CD4-positive, alpha-beta T cell (primary cell): ENCODE results near the gene HNRNPU. TPM values are rescaled to one million over a fixed set of nuclear protein-coding genes. Genes with fewer than 3 reads are reported as not detected.
A peak's percentile ranks its signal among the peaks of the same experiment; 100 is the strongest.

ENCODE experiments used
- ATAC-seq: fragments of 200-7000 bp; cut with Tn5 transposase; one replicate; pipeline ENCODE4 v1.10.0; 2022; ENCODE audit warnings: mild to moderate bottlenecking; ENCODE audit not compliant: poor library complexity
- CTCF ChIA-PET: fragments of 350-600 bp; sonication (Branson Sonifier 250); formaldehyde crosslinking; loops from one replicate; lab custom pipeline; 2021; ENCODE audit warnings: antibody characterized with exemption, inconsistent platforms; lab: Charles Lee
- POLR2A ChIA-PET: fragments of 350-600 bp; sonication (Branson Sonifier 250); formaldehyde crosslinking; loops from one replicate; lab custom pipeline; 2021; ENCODE audit warnings: antibody characterized with exemption, inconsistent platforms; lab: Charles Lee
- DNase-seq, 14 experiments: peaks; one replicate each; pipeline ENCODE4 v3.0.0-alpha.2; 2013 to 2020; ENCODE audit warnings: mixed read lengths in 2 of 14
- H3K27ac ChIP-seq, 2 donors: one replicate each; pipeline versions ENCODE4 v1.5.1 to v1.7.0; 2013; ENCODE audit warnings: low read length in 2 of 2, low read depth in 1 of 2, mild to moderate bottlenecking in 1 of 2
- H3K27me3 ChIP-seq, 2 experiments: 1 replicate in 1 of 2; 2 replicates in 1 of 2; pipeline versions ENCODE4 v1.6.1 to v1.7.0; 2013; ENCODE audit warnings: low read length in 2 of 2, control low read depth in 1 of 2, mild to moderate bottlenecking in 1 of 2, moderate library complexity in 1 of 2; ENCODE audit not compliant: insufficient read depth in 2 of 2, control insufficient read depth in 1 of 2
- H3K36me3 ChIP-seq: one replicate; pipeline ENCODE4 v1.6.1; 2013; ENCODE audit warnings: low read length, control low read depth; ENCODE audit not compliant: insufficient read depth
- H3K4me1 ChIP-seq: one replicate; pipeline ENCODE4 v1.6.1; 2013; ENCODE audit warnings: low read length, control low read depth; ENCODE audit not compliant: insufficient read depth
- H3K4me3 ChIP-seq: one replicate; pipeline ENCODE4 v1.5.1; 2013; ENCODE audit warnings: mild to moderate bottlenecking, low read length, moderate library complexity
- H3K9me3 ChIP-seq, 2 experiments: 1 replicate in 1 of 2; 2 replicates in 1 of 2; pipeline versions ENCODE4 v1.6.1 to v1.7.0; 2013; ENCODE audit warnings: low read length in 2 of 2, mild to moderate bottlenecking in 2 of 2, control low read depth in 1 of 2, moderate library complexity in 1 of 2; ENCODE audit not compliant: control insufficient read depth in 1 of 2, insufficient read depth in 1 of 2
- H3K27ac Mint-ChIP-seq: one replicate; pipeline ENCODE4 v1.8.0; 2020; ENCODE audit warnings: mixed read lengths
- H3K27me3 Mint-ChIP-seq: one replicate; pipeline ENCODE4 v1.8.0; 2021; ENCODE audit warnings: mixed read lengths
- H3K36me3 Mint-ChIP-seq: one replicate; pipeline ENCODE4 v1.8.0; 2021; ENCODE audit warnings: low read depth, mixed read lengths
- H3K4me1 Mint-ChIP-seq: one replicate; pipeline ENCODE4 v1.8.0; 2021; ENCODE audit warnings: low read depth, mixed read lengths
- H3K4me3 Mint-ChIP-seq: one replicate; pipeline ENCODE4 v1.8.0; 2020; ENCODE audit warnings: mild to moderate bottlenecking, mixed read lengths
- H3K9me3 Mint-ChIP-seq: one replicate; pipeline ENCODE4 v1.8.0; 2020; ENCODE audit warnings: mixed read lengths
- intact Hi-C, 2 experiments: fragments of 100-400 bp; cut with DNase I in 1 of 2; cut with micrococcal nuclease in 1 of 2; formaldehyde crosslinking; loops; one replicate each; pipeline versions ENCODE4 v1.15.1 to v1.9.0; 2023 to 2025; cut with DNase I, micrococcal nuclease
- total RNA-seq, 174 experiments: library from RNA in 2 of 174; stranded (reverse) in 2 of 174; gene quantifications; one replicate each; pipeline ENCODE4 v1.2.3 and lab custom pipeline; 2021 to 2026
- TF ChIP-seq, protein P1 (sequence below): fragments of 200-600 bp; IDR thresholded peaks from one replicate; pipeline ENCODE4 v1.8.0; 2022; ENCODE audit warnings: antibody characterized with exemption, mild to moderate bottlenecking

Gene HNRNPU
- total RNA-seq, 2 experiments from 2014 or later, result 415 TPM

DNA sequence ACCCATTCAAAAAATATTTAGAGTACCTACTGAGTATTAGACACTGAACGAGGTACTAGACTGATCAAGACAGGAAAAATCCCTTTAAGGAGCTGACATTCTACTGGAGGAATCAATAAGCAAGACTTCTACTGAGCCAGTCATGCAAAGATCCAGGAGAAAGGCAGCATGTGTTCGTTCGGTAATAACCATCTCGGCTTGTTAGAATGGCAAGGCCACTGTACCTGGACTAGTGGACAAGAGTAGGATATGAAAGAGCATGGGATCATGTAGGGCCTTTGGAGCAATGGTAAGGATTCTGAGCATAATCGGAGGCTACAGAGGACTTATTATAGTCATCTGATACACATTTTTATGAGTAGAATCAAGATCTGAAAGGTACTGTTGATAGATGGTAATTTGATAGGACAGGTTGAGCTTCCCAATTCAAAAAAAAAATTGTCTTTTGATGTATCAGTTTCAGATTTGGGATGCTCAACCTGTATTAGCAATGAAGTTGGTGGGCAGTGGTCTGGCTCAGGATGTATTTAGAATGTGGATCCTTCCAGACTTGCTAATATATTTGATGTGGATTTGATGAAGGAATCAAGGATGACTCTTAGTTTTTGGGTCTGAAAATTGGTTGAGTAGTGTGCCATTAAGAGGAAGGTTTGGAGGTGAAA lies 26.6 kb downstream of the HNRNPU start:
- TF ChIP-seq, protein P1, sequence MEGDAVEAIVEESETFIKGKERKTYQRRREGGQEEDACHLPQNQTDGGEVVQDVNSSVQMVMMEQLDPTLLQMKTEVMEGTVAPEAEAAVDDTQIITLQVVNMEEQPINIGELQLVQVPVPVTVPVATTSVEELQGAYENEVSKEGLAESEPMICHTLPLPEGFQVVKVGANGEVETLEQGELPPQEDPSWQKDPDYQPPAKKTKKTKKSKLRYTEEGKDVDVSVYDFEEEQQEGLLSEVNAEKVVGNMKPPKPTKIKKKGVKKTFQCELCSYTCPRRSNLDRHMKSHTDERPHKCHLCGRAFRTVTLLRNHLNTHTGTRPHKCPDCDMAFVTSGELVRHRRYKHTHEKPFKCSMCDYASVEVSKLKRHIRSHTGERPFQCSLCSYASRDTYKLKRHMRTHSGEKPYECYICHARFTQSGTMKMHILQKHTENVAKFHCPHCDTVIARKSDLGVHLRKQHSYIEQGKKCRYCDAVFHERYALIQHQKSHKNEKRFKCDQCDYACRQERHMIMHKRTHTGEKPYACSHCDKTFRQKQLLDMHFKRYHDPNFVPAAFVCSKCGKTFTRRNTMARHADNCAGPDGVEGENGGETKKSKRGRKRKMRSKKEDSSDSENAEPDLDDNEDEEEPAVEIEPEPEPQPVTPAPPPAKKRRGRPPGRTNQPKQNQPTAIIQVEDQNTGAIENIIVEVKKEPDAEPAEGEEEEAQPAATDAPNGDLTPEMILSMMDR, result no peak
- peaks cover 72% of the 10 kb centered on the region for H3K36me3 Mint-ChIP-seq

DNA sequence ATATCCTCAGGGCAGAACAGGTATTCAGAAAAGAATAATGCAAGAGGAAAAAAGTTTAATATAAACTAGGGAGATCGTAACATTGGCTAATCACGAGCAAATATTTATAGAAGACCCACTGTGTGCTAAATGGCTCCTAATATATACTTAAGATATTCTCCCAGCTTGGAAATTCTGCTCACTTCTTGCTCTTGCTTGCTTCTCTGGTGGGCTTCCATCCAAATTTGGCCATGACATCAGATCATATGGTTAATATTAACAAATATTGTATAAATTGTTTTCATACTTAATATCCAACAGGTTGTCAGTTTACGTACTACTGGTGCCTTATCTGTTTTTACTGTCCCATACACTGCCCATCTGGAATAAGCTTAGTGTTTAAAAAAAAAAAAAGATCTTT lies 27.8 kb downstream of the HNRNPU start:
- Histone ChIP-seq H3K4me3 (peak overlapping the region; percentile 87), H3K9me3 (no peaks in the 10 kb centered on the region), H3K36me3 (peaks cover 25% of the 10 kb centered on the region), H3K27me3 (no peaks in the 10 kb centered on the region), H3K27ac (peak overlapping the region; percentile 84 to 97), H3K4me1 (peaks cover 18% of the 10 kb centered on the region)
- TF ChIP-seq, protein P1, result no peak
- POLR2A ChIA-PET, result interaction anchor here (1.6 to 16.6 kb wide), 8 partner anchors 7 to 1581 kb away, joined by 4 to 1262 read pairs (median 22); partner anchors contain the start of genes CEP170, DESI2, HNRNPU and SDCCAG8
- no peak for DNase-seq
- no peaks in the 10 kb centered on the region for H3K27me3 Mint-ChIP-seq
- H3K36me3 Mint-ChIP-seq, result peaks cover 60% of the 10 kb centered on the region
- peak overlapping the region; percentile 99 for H3K27ac Mint-ChIP-seq
- CTCF ChIA-PET, result interaction anchor here (1.1 to 5.9 kb wide), 7 partner anchors 11 to 206 kb away, joined by 3 to 63 read pairs (median 12); partner anchors contain the start of gene HNRNPU
- ATAC-seq, result no peak
- H3K4me3 Mint-ChIP-seq, result peak overlapping the region; percentile 98
- intact Hi-C loops, result loop anchor here (5.0 to 10.0 kb wide), 4 partner anchors 184 to 1582 kb away; partner anchors contain the start of genes ADSS2 (in 1 of the 2), CEP170 (in 1 of the 2), DESI2 (in 1 of the 2) and SDCCAG8 (in 1 of the 2)
- peaks cover 64% of the 10 kb centered on the region for H3K4me1 Mint-ChIP-seq
- H3K9me3 Mint-ChIP-seq, result no peaks in the 10 kb centered on the region

More for the DNA sequence above, 26.6 kb downstream of the HNRNPU start:
- intact Hi-C loops, result loop anchor here (5.0 to 10.0 kb wide), 4 partner anchors 185 to 1583 kb away; partner anchors contain the start of genes ADSS2 (in 1 of the 2), CEP170 (in 1 of the 2), DESI2 (in 1 of the 2) and SDCCAG8 (in 1 of the 2)
- Histone ChIP-seq H3K9me3 (no peaks in the 10 kb centered on the region), H3K27me3 (no peaks in the 10 kb centered on the region), H3K27ac (peak overlapping the region in 1 of 2 donors; percentile 38), H3K4me1 (peaks cover 18% of the 10 kb centered on the region), H3K4me3 (no peak overlapping the region), H3K36me3 (peaks cover 37% of the 10 kb centered on the region)
- H3K4me3 Mint-ChIP-seq, result peak overlapping the region; percentile 98
- peak overlapping the region; percentile 99 for H3K27ac Mint-ChIP-seq
- DNase-seq (no peak), ATAC-seq (no peak)
- H3K27me3 Mint-ChIP-seq, result no peaks in the 10 kb centered on the region
- H3K4me1 Mint-ChIP-seq, result peaks cover 74% of the 10 kb centered on the region
- ChIA-PET CTCF (interaction anchor here (1.2 to 5.9 kb wide), 5 partner anchors 12 to 205 kb away, joined by 3 to 63 read pairs (median 14); partner anchors contain the start of gene HNRNPU), POLR2A (interaction anchor here (7.9 to 16.6 kb wide), 2 partner anchors 20 to 133 kb away, joined by 274 to 1262 read pairs; partner anchors contain the start of gene HNRNPU)
- H3K9me3 Mint-ChIP-seq, result no peaks in the 10 kb centered on the region

DNA sequence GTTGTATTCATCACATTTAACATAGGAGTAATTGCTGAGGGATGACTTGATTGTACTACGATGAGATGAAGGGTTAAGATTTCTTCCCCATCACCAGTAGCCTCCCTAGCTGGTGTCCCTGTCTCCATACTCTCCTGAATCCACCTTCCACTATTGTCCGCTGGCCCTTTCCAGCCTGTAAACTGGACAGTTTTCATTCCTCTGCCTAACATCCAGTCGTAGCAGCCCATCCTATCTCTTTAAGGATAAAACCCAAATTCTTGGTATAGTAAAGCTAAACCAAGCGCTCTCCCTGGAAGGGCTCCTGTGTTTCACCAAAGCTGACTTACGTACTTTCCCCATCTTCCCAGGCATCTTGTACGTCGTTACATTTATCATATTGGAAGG lies 28.2 kb downstream of the HNRNPU start:
- Histone ChIP-seq H3K36me3 (peaks cover 21% of the 10 kb centered on the region), H3K27me3 (no peaks in the 10 kb centered on the region), H3K4me1 (peaks cover 18% of the 10 kb centered on the region), H3K9me3 (no peaks in the 10 kb centered on the region), H3K27ac (peak overlapping the region; percentile 84 to 97), H3K4me3 (peak overlapping the region; percentile 87)
- no peaks in the 10 kb centered on the region for H3K27me3 Mint-ChIP-seq
- intact Hi-C loops, result loop anchor here (5.0 to 10.0 kb wide), 4 partner anchors 184 to 1581 kb away; partner anchors contain the start of genes ADSS2 (in 1 of the 2), CEP170 (in 1 of the 2), DESI2 (in 1 of the 2) and SDCCAG8 (in 1 of the 2)
- POLR2A ChIA-PET, result interaction anchor here (1.1 to 16.6 kb wide), 14 partner anchors 7 to 1730 kb away, joined by 4 to 1262 read pairs (median 18); partner anchors contain the start of genes CATSPERE, CEP170, CNST and DESI2
- H3K9me3 Mint-ChIP-seq, result no peaks in the 10 kb centered on the region
- peak overlapping the region; percentile 99 for H3K27ac Mint-ChIP-seq
- TF ChIP-seq, protein P1, result no peak
- peaks cover 56% of the 10 kb centered on the region for H3K36me3 Mint-ChIP-seq
- ATAC-seq, result no peak
- CTCF ChIA-PET, result interaction anchor here (1.0 to 5.9 kb wide), 8 partner anchors 11 to 206 kb away, joined by 3 to 63 read pairs (median 11); partner anchors contain the start of gene HNRNPU
- H3K4me1 Mint-ChIP-seq, result peaks cover 59% of the 10 kb centered on the region
- H3K4me3 Mint-ChIP-seq, result peak overlapping the region; percentile 98
- peak in 2 of 14 experiments; percentile 35 to 37 for DNase-seq
